IMR-90 (cell line): ENCODE data around the gene P2RX5. TPM values are rescaled to one million over a fixed set of nuclear protein-coding genes. Genes with fewer than 3 reads are reported as not detected.

Experiments
- ATAC-seq: fragments of 200-7000 bp; cut with Tn5 transposase; 2 replicates; pipeline ENCODE4 v1.9.1; 2020; ENCODE audit warnings: low read depth, mild to moderate bottlenecking, moderate library complexity
- BruUV-seq: library from RNA; stranded (reverse); fragments of 400-500 nt; replicated peaks from 2 replicates; lab custom pipeline; 2021; lab: Mats Ljungman, UMichigan
- CTCF ChIA-PET: fragments of 300-600 bp; formaldehyde crosslinking; extraction: SDS; loops from one replicate; lab custom pipeline; 2021; ENCODE audit warnings: antibody characterized with exemption; lab: Yijun Ruan, JAX
- POLR2A ChIA-PET: fragments of 300-600 bp; sonication (Branson Sonifier 250); formaldehyde crosslinking; loops from one replicate; lab custom pipeline; 2022; ENCODE audit warnings: antibody characterized with exemption; ENCODE audit not compliant: unreplicated experiment; lab: Charles Lee
- DNase-seq: peaks from one replicate; pipeline ENCODE4 v3.0.0; 2013
- H2AFZ ChIP-seq: replicated peaks from 2 replicates; pipeline ENCODE3; 2013; ENCODE audit warnings: low read length, mild to moderate bottlenecking; ENCODE audit not compliant: poor library complexity
- H2AK5ac ChIP-seq: 2 replicates; pipeline ENCODE4 v1.6.1; 2013; ENCODE audit warnings: low read depth, low read length, inconsistent platforms
- H2AK9ac ChIP-seq: replicated peaks from 2 replicates; pipeline ENCODE3; 2013; ENCODE audit warnings: mild to moderate bottlenecking, low read depth, low read length, moderate library complexity; ENCODE audit not compliant: poor library complexity
- H2BK120ac ChIP-seq: 2 replicates; pipeline ENCODE4 v1.6.1; 2013; ENCODE audit warnings: low read depth, low read length, inconsistent platforms
- H2BK15ac ChIP-seq: 3 replicates; pipeline ENCODE4 v1.6.1; 2013; ENCODE audit warnings: low read depth, low read length, inconsistent platforms
- H2BK20ac ChIP-seq: 2 replicates; pipeline ENCODE4 v1.6.1; 2013; ENCODE audit warnings: low read depth, mild to moderate bottlenecking, inconsistent platforms, low read length, moderate library complexity
- H2BK5ac ChIP-seq: 2 replicates; pipeline ENCODE4 v1.6.1; 2013; ENCODE audit warnings: mild to moderate bottlenecking, low read depth, low read length, inconsistent platforms; ENCODE audit not compliant: poor library complexity, severe bottlenecking
- H3K14ac ChIP-seq: replicated peaks from 2 replicates; pipeline ENCODE4 v1.6.1; 2013; ENCODE audit warnings: low read depth, low read length, inconsistent platforms
- H3K18ac ChIP-seq: 2 replicates; pipeline ENCODE4 v1.6.1; 2013; ENCODE audit warnings: low read depth, low read length, control low read depth
- H3K23ac ChIP-seq: 2 replicates; pipeline ENCODE4 v1.6.1; 2013; ENCODE audit warnings: low read depth, low read length, inconsistent platforms
- H3K27ac ChIP-seq: 2 replicates; pipeline ENCODE4 v1.5.1; 2013; ENCODE audit warnings: mild to moderate bottlenecking, control low read depth, low read length; ENCODE audit not compliant: insufficient read depth
- H3K27me3 ChIP-seq: 2 replicates; pipeline ENCODE4 v1.6.1; 2013; ENCODE audit warnings: low read length; ENCODE audit not compliant: control insufficient read depth, insufficient read depth
- H3K36me3 ChIP-seq: 2 replicates; pipeline ENCODE4 v1.6.1; 2013; ENCODE audit warnings: low read length, mixed read lengths; ENCODE audit not compliant: control insufficient read depth, insufficient read depth
- H3K4ac ChIP-seq: 2 replicates; pipeline ENCODE4 v1.6.1; 2013; ENCODE audit warnings: low read depth, low read length, inconsistent platforms
- H3K4me1 ChIP-seq: 2 replicates; pipeline ENCODE4 v1.6.1; 2013; ENCODE audit warnings: low read length, mixed read lengths; ENCODE audit not compliant: control insufficient read depth, insufficient read depth
- H3K4me2 ChIP-seq: 2 replicates; pipeline ENCODE4 v1.6.1; 2013; ENCODE audit warnings: low read depth, mild to moderate bottlenecking, control low read depth, low read length, moderate library complexity
- H3K4me3 ChIP-seq: 2 replicates; pipeline ENCODE4 v1.5.1; 2013; ENCODE audit warnings: low read depth, mild to moderate bottlenecking, control low read depth, low read length, moderate library complexity; ENCODE audit not compliant: insufficient read depth
- H3K56ac ChIP-seq: 2 replicates; pipeline ENCODE4 v1.6.1; 2013; ENCODE audit warnings: low read length, inconsistent platforms; ENCODE audit not compliant: insufficient read depth; ENCODE audit errors: extremely low read depth
- H3K79me1 ChIP-seq, 2 experiments: 2 replicates each; pipeline ENCODE4 v1.6.1; 2013; ENCODE audit warnings: low read length in 2 of 2, inconsistent platforms in 1 of 2, low read depth in 1 of 2
- H3K9ac ChIP-seq: 2 replicates; pipeline ENCODE4 v1.6.1; 2013; ENCODE audit warnings: low read depth, low read length, control low read depth
- H3K9me1 ChIP-seq: 2 replicates; pipeline ENCODE4 v1.6.1; 2013; ENCODE audit warnings: low read length, inconsistent platforms; ENCODE audit not compliant: insufficient read depth
- H3K9me3 ChIP-seq: 2 replicates; pipeline ENCODE4 v1.6.1; 2013; ENCODE audit warnings: low read length; ENCODE audit not compliant: control insufficient read depth, insufficient read depth
- H4K20me1 ChIP-seq: 2 replicates; pipeline ENCODE4 v1.6.1; 2013; ENCODE audit warnings: low read length, inconsistent platforms; ENCODE audit not compliant: insufficient read depth
- H4K5ac ChIP-seq: 2 replicates; pipeline ENCODE4 v1.6.1; 2013; ENCODE audit warnings: mild to moderate bottlenecking, low read depth, low read length, control low read depth
- H4K8ac ChIP-seq, 2 experiments: 2 replicates each; pipeline ENCODE4 v1.6.1; 2013; ENCODE audit warnings: low read depth in 2 of 2, low read length in 2 of 2, control low read depth in 1 of 2, inconsistent platforms in 1 of 2
- H4K91ac ChIP-seq: 2 replicates; pipeline ENCODE4 v1.6.1; 2013; ENCODE audit warnings: low read depth, low read length, inconsistent platforms; ENCODE audit not compliant: insufficient read depth
- NFE2L2 ChIP-seq: fragments of 150-350 bp; IDR thresholded peaks from 2 replicates; pipeline ENCODE4 v1.6.1; 2016; ENCODE audit warnings: low read depth, mild to moderate bottlenecking, low read length
- POLR2A ChIP-seq: IDR thresholded peaks from 2 replicates; pipeline ENCODE4 v1.6.1; 2012; ENCODE audit warnings: mild to moderate bottlenecking, low read depth, low read length
- RAD21 ChIP-seq: IDR thresholded peaks from 2 replicates; pipeline ENCODE4 v1.6.1; 2012; ENCODE audit warnings: low read length, improper control_type of control experiment
- WGBS, 2 experiments: methylation state at CpG; one replicate each; pipeline versions ENCODE4 v1.1.5 to v1.1.7; 2013; ENCODE audit warnings: missing lambda C conversion rate in 2 of 2; ENCODE audit not compliant: insufficient read length in 1 of 2; ENCODE audit errors: extremely low coverage in 2 of 2; 5-methylcytosine and 5-hydroxymethylcytosine counted together
- dilution Hi-C: fragments of 300-500 bp; cut with HindIII; formaldehyde crosslinking; loops from one replicate; pipeline ENCODE4 v1.14.3; 2018; ENCODE audit warnings: low sequenced_read_pairs; ENCODE audit not compliant: unreplicated experiment
- in situ Hi-C: fragments of 300-500 bp; cut with MboI; formaldehyde crosslinking; loops from 3 replicates; pipeline ENCODE4 v1.14.3; 2019; ENCODE audit warnings: low sequenced_read_pairs, inconsistent platforms, mixed read lengths
- intact Hi-C: fragments of 100-400 bp; cut with micrococcal nuclease; formaldehyde crosslinking; loops from 2 replicates; pipeline ENCODE4 v1.10.0; 2022
- polyA plus RNA-seq, 3 experiments: library from polyadenylated mRNA; depleted of rRNA; stranded (reverse); fragments of >200 nt; gene quantifications; 2 replicates each; pipeline ENCODE4 v1.2.3, GENCODE V29; 2012; ENCODE audit warnings: low replicate concordance in 1 of 3
- total RNA-seq: library from RNA; depleted of rRNA; stranded (reverse); fragments of >200 nt; gene quantifications from 2 replicates; pipeline ENCODE4 v1.2.3, GENCODE V29; 2012
- TF ChIP-seq, protein P1 (sequence below): fragments of 150-350 bp; IDR thresholded peaks from 2 replicates; pipeline ENCODE4 v1.6.1; 2017; ENCODE audit warnings: mild to moderate bottlenecking, antibody characterized with exemption, low read length, low read depth

P2RX5 gene
- total and polyA plus RNA-seq, 2 of the 4 experiments (the other 2 are of a cell fraction), result 1.8 to 3.7 TPM

DNA sequence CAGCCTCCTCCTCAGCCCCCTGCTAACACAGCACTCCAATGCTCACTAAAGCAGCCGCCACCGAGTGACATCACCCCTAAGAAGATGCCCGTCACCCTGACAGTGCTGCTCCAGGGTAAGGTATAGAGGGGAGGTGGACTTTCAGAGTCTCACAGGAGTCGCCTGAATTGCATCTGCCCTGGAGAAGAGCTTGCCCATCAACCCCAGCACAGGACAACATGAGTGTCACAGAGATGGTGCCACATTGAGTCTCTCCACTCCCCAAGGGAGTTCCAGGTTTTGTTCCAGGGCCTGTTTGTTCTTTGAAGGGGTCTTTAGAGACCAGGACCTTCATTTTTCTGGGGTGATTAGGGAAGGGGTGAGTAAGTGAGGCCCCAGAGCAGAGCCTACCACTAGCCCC lies 2.2 kb upstream of the P2RX5 start:
- H2BK15ac ChIP-seq, result no peak overlapping the region
- peaks cover 17% of the 10 kb centered on the region for H3K27me3 ChIP-seq
- H3K36me3 ChIP-seq, result no peaks in the 10 kb centered on the region
- H4K8ac ChIP-seq, result no peak overlapping the region
- no peak overlapping the region for H3K56ac ChIP-seq
- H2AK9ac ChIP-seq, result no peak overlapping the region
- WGBS, 2 experiments, result no CpG with 5 or more reads among the region's 4 CpGs
- no peak overlapping the region for H2BK5ac ChIP-seq
- H3K4me2 ChIP-seq, result no peak overlapping the region
- no peak overlapping the region for H4K91ac ChIP-seq
- H2BK120ac ChIP-seq, result no peak overlapping the region
- BruUV-seq, result no TSS peak
- peaks cover 16% of the 10 kb centered on the region for H3K9me3 ChIP-seq
- H2AFZ ChIP-seq, result no peak overlapping the region
- no peak for TF ChIP-seq NFE2L2
- no peak for TF ChIP-seq POLR2A
- TF ChIP-seq, protein P1, sequence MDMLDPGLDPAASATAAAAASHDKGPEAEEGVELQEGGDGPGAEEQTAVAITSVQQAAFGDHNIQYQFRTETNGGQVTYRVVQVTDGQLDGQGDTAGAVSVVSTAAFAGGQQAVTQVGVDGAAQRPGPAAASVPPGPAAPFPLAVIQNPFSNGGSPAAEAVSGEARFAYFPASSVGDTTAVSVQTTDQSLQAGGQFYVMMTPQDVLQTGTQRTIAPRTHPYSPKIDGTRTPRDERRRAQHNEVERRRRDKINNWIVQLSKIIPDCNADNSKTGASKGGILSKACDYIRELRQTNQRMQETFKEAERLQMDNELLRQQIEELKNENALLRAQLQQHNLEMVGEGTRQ, result no peak
- TF ChIP-seq RAD21, result no peak
- intact Hi-C loops, result no loop called here
- H3K9me1 ChIP-seq, result no peaks in the 10 kb centered on the region
- H2AK5ac ChIP-seq, result no peak overlapping the region
- no peaks in the 10 kb centered on the region for H3K79me1 ChIP-seq
- CTCF ChIA-PET, result no interaction called here
- no peak for DNase-seq
- in situ Hi-C loops, result no loop called here
- no peaks in the 10 kb centered on the region for H4K20me1 ChIP-seq
- no peak overlapping the region for H3K4ac ChIP-seq
- no peak overlapping the region for H3K9ac ChIP-seq
- H2BK20ac ChIP-seq, result no peak overlapping the region
- dilution Hi-C loops, result no loop called here
- no peak for ATAC-seq
- no peak overlapping the region for H3K14ac ChIP-seq
- H4K5ac ChIP-seq, result no peak overlapping the region
- POLR2A ChIA-PET, result no interaction called here
- H3K23ac ChIP-seq, result no peak overlapping the region
- no peak overlapping the region for H3K27ac ChIP-seq
- no peak overlapping the region for H3K18ac ChIP-seq
- no peak overlapping the region for H3K4me3 ChIP-seq
- peaks cover 4% of the 10 kb centered on the region; the same call in 1 of the 2 replicates for H3K4me1 ChIP-seq
